Spleen (tissue), 11 donors: ENCODE measurements around the gene NCOR1. TPM values are rescaled to one million over a fixed set of nuclear protein-coding genes. Genes with fewer than 3 reads are reported as not detected.
A peak's percentile ranks its signal among the peaks of the same experiment; 100 is the strongest.

Experiments used
- DNase-seq: peaks from one replicate; pipeline ENCODE4 v3.0.0-alpha.2; 2020
- H3K27ac ChIP-seq, 8 donors: fragments of 200-600 bp; sonication (generic) in 7 of 8; 1 replicate in 4 of 8; 2 replicates in 4 of 8; pipeline versions ENCODE4 v1.5.0 to v1.8.0; 2016 to 2021; ENCODE audit warnings: inconsistent platforms in 4 of 8, mild to moderate bottlenecking in 4 of 8, moderate library complexity in 1 of 8
- H3K27me3 ChIP-seq, 7 donors: fragments of 200-600 bp; sonication (generic) in 6 of 7; replicated peaks in 1 of 7; 1 replicate in 4 of 7; 2 replicates in 3 of 7; pipeline versions ENCODE4 v1.5.0 to v1.8.0; 2016 to 2021; ENCODE audit warnings: inconsistent platforms in 3 of 7, mild to moderate bottlenecking in 1 of 7
- H3K36me3 ChIP-seq, 6 donors: fragments of 200-600 bp; sonication (generic) in 5 of 6; 1 replicate in 4 of 6; 2 replicates in 2 of 6; pipeline versions ENCODE4 v1.5.0 to v1.8.0; 2016 to 2021; ENCODE audit warnings: inconsistent platforms in 2 of 6
- H3K4me1 ChIP-seq, 6 donors: fragments of 200-600 bp; sonication (generic) in 5 of 6; 1 replicate in 3 of 6; 2 replicates in 3 of 6; pipeline versions ENCODE4 v1.5.0 to v1.8.0; 2016 to 2021; ENCODE audit warnings: inconsistent platforms in 3 of 6
- H3K4me3 ChIP-seq, 8 donors: fragments of 200-600 bp; sonication (generic) in 7 of 8; 1 replicate in 4 of 8; 2 replicates in 4 of 8; pipeline versions ENCODE4 v1.5.0 to v1.8.0; 2016 to 2021; ENCODE audit warnings: inconsistent platforms in 4 of 8, mild to moderate bottlenecking in 4 of 8, moderate library complexity in 2 of 8
- H3K9me3 ChIP-seq, 8 donors: fragments of 200-600 bp; sonication (generic) in 7 of 8; 1 replicate in 4 of 8; 2 replicates in 4 of 8; pipeline versions ENCODE4 v1.5.0 to v1.8.0; 2016 to 2021; ENCODE audit warnings: inconsistent platforms in 4 of 8
- CTCF ChIP-seq, 11 experiments: fragments of 200-600 bp in 7 of 11; fragments of 450-650 bp in 4 of 11; sonication (generic) in 4 of 11; IDR thresholded peaks in 8 of 11; conservative IDR thresholded peaks in 3 of 11; 1 replicate in 7 of 11; 2 replicates in 4 of 11; pipeline versions ENCODE4 v1.4.0 to v1.8.0; 2016 to 2021; ENCODE audit warnings: antibody characterized with exemption in 11 of 11, inconsistent platforms in 4 of 11, mild to moderate bottlenecking in 1 of 11
- POLR2A ChIP-seq, 3 donors: fragments of 450-650 bp; IDR thresholded peaks; one replicate each; pipeline ENCODE4 v1.5.1; 2017; ENCODE audit warnings: antibody characterized with exemption in 3 of 3, mild to moderate bottlenecking in 1 of 3
- POLR2AphosphoS5 ChIP-seq, 3 donors: sonication (generic); formaldehyde crosslinking; IDR thresholded peaks; one replicate each; pipeline ENCODE4 v1.5.1; 2017; ENCODE audit warnings: antibody characterized with exemption in 3 of 3
- WGBS, 5 donors: extraction: QIAGEN DNeasy Blood & Tissue Kit in 3 of 5; methylation state at CpG; one replicate each; pipeline versions ENCODE4 v1.1.5 to v1.1.7; 2013 to 2018; 5-methylcytosine and 5-hydroxymethylcytosine counted together
- intact Hi-C: fragments of 100-400 bp; cut with DNase I; formaldehyde crosslinking; loops from one replicate; pipeline ENCODE4 v1.15.0; 2023; ENCODE audit warnings: low total_unique reads
- polyA plus RNA-seq, 3 donors: library from polyadenylated mRNA; stranded (reverse); fragments of 200-250 nt; gene quantifications; one replicate each; pipeline ENCODE4 v1.2.1, GENCODE V29; 2013
- total RNA-seq, 7 donors: library from RNA; depleted of rRNA in 3 of 7; stranded (reverse); fragments of >200 nt in 3 of 7; fragmentation: NEBNext Ultra II Directional in 4 of 7; extraction: Animal tissue kit (Norgen Biotek cat#: 25700) in 4 of 7; gene quantifications; one replicate each; pipeline versions ENCODE4 v1.1.0 to v1.2.1, GENCODE V29; 2016 to 2021
- donor health status: healthy with polysubstance abuse.
- donor health status: DM: no; HTN: no; CAD: no; lungs with moderate emphysema.
- donor health status: DM: no; HTN: no; CAD: no.
- donor health status: Bipolar disorder and iron deficiency.
- donor health status: healthy.
- donor health status: DM: no; HTN: no; CAD: no.
- donor health status: DM: yes; HTN: yes; CAD: no.

Gene NCOR1
- total and polyA plus RNA-seq, 10 donors: 28.4 to 250 (median 140) TPM

GRCh38 chr17:16100737-16101400 lies 114.5 kb downstream of the NCOR1 start:
- no peaks in the 10 kb centered on the region for H3K4me1 ChIP-seq
- no peak overlapping the region for H3K27ac ChIP-seq
- TF ChIP-seq POLR2AphosphoS5 (IDR thresholded peaks at IDR 0.05): no peak
- TF ChIP-seq POLR2A (IDR thresholded peaks at IDR 0.05): no peak
- no peak for TF ChIP-seq CTCF (IDR thresholded peaks at IDR 0.05 in 8 of 11, conservative IDR thresholded peaks at IDR 0.05 in 3 of 11)
- no peaks in the 10 kb centered on the region for H3K27me3 ChIP-seq
- no peak for DNase-seq
- intact Hi-C loops: no loop called here
- WGBS, 5 donors: 94 to 95% (median 95%) methylated on average over 8 of the region's 8 CpGs
- H3K4me3 ChIP-seq: no peak overlapping the region
- H3K9me3 ChIP-seq: no peaks in the 10 kb centered on the region
- H3K36me3 ChIP-seq: peaks cover 5 to 100% (median 67%) of the 10 kb centered on the region in 6 donors

- H3K4me3 ChIP-seq: no peak overlapping the region
- H3K27ac ChIP-seq: no peak overlapping the region
- intact Hi-C loops: no loop called here
- H3K36me3 ChIP-seq: peaks cover 0 to 89% (median 31%) of the 10 kb centered on the region in 6 donors
- WGBS, 5 donors: 95 to 100% (median 96%) methylated on average over 4 of the region's 4 CpGs
- H3K9me3 ChIP-seq: no peaks in the 10 kb centered on the region
- DNase-seq: no peak
- no peaks in the 10 kb centered on the region for H3K4me1 ChIP-seq
- H3K27me3 ChIP-seq: no peaks in the 10 kb centered on the region
- TF ChIP-seq POLR2AphosphoS5 (IDR thresholded peaks at IDR 0.05): no peak
- no peak for TF ChIP-seq POLR2A (IDR thresholded peaks at IDR 0.05)
- TF ChIP-seq CTCF (IDR thresholded peaks at IDR 0.05 in 8 of 11, conservative IDR thresholded peaks at IDR 0.05 in 3 of 11): no peak
Measured at GRCh38 chr17:16091773-16092172, 123.6 kb downstream of the NCOR1 start.

- H3K9me3 ChIP-seq: no peaks in the 10 kb centered on the region
- no peak overlapping the region for H3K27ac ChIP-seq
- no peak for TF ChIP-seq POLR2AphosphoS5 (IDR thresholded peaks at IDR 0.05)
- TF ChIP-seq POLR2A (IDR thresholded peaks at IDR 0.05): no peak
- no peak for TF ChIP-seq CTCF (IDR thresholded peaks at IDR 0.05 in 8 of 11, conservative IDR thresholded peaks at IDR 0.05 in 3 of 11)
- H3K4me1 ChIP-seq: peaks cover 0 to 9% (median 0%) of the 10 kb centered on the region in 6 donors
- intact Hi-C loops: no loop called here
- WGBS, 5 donors: 69 to 85% (median 78%) methylated on average over 10 of the region's 10 CpGs
- H3K36me3 ChIP-seq: peaks cover 0 to 88% (median 40%) of the 10 kb centered on the region in 6 donors
- no peaks in the 10 kb centered on the region for H3K27me3 ChIP-seq
- H3K4me3 ChIP-seq: no peak overlapping the region
- DNase-seq: no peak
Measured at GRCh38 chr17:16086957-16087356, 128.4 kb downstream of the NCOR1 start.

DNA sequence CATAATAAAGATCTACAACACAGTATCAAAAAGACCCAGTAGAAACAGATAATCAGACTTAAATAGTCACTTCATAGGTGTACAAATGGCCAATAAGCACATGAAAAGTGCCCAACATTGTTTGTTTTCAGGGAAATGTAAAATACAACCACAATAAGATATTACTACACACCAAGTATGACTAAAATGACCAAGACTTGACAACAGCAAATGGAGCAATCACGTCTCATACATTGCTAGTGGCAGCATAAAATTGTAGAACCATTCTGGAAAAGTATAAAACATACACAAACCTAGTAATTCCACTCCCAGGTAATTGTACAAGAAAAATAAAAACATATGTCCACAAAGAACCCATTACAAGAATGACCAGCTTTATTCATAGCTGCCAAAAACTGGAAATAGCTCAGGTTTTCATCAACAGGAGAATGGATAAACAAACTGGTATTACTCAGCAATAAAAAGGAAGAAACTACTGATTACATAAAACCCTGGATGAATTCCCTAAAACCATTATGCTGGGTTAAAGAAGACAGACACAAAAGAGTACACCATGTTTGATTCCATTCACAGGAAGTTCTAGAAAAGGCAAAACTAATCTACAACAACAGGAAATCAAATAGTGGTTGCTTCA lies 130.2 kb downstream of the NCOR1 start:
- WGBS, 5 donors: 87 to 95% (median 92%) methylated on average over 1 of the region's 1 CpG
- Histone ChIP-seq H3K36me3 (peaks cover 0 to 87% (median 33%) of the 10 kb centered on the region in 6 donors), H3K27me3 (no peaks in the 10 kb centered on the region), H3K27ac (peak overlapping the region in 4 of 8 donors; percentile 16 to 53 (median 36)), H3K4me1 (peaks cover 0 to 9% (median 0%) of the 10 kb centered on the region in 6 donors), H3K9me3 (no peaks in the 10 kb centered on the region), H3K4me3 (no peak overlapping the region)
- TF ChIP-seq POLR2A (IDR thresholded peaks at IDR 0.05): no peak
- TF ChIP-seq POLR2AphosphoS5 (IDR thresholded peaks at IDR 0.05): no peak
- no peak for TF ChIP-seq CTCF (IDR thresholded peaks at IDR 0.05 in 8 of 11, conservative IDR thresholded peaks at IDR 0.05 in 3 of 11)
- DNase-seq: no peak
- intact Hi-C loops: no loop called here
